ENCODE data around the gene PLAC8L1.

GRCh38 chr5:146084376-146084775 lies 21.0 kb downstream of the PLAC8L1 start:
- TF ChIP-seq CTCF (conservative IDR thresholded peaks at IDR 0.05) (no peak), ZFX (IDR thresholded peaks at IDR 0.05) (no peak)

All from C4-2B (cell line).